BLaER1 treated with 17β-estradiol and CSF1 and Interleukin-3, amounts not matched to agents 10 nM and 100 nM (cell line): ENCODE results near the gene LDB2.
"Not testable (repeated sequence)": the region's sequence is repeated elsewhere in the genome, so short reads cannot be mapped to it uniquely, and the experiment has no call there.

Experiments
- H3K27ac ChIP-seq, 11 experiments: shearing (Covaris generic); formaldehyde crosslinking; 2 replicates each; pipeline ENCODE4 v1.8.1; 2022
- H3K27me3 ChIP-seq, 11 experiments: shearing (Covaris generic); formaldehyde crosslinking; 2 replicates each; pipeline ENCODE4 v1.8.1; 2022
- H3K36me3 ChIP-seq, 11 experiments: shearing (Covaris generic); formaldehyde crosslinking; 2 replicates each; pipeline ENCODE4 v1.8.1; 2022
- H3K4me1 ChIP-seq, 10 experiments: shearing (Covaris generic); formaldehyde crosslinking; 2 replicates each; pipeline ENCODE4 v1.8.1; 2022
- H3K4me2 ChIP-seq, 11 experiments: shearing (Covaris generic); formaldehyde crosslinking; 2 replicates each; pipeline ENCODE4 v1.8.1; 2022
- H3K4me3 ChIP-seq, 10 experiments: shearing (Covaris generic); formaldehyde crosslinking; 2 replicates each; pipeline ENCODE4 v1.8.1; 2022
- H3K9ac ChIP-seq, 11 experiments: shearing (Covaris generic); formaldehyde crosslinking; 2 replicates each; pipeline ENCODE4 v1.8.1; 2022
- H3K9me3 ChIP-seq, 11 experiments: shearing (Covaris generic); formaldehyde crosslinking; replicated peaks in 1 of 11; 2 replicates each; pipeline ENCODE4 v1.8.1; 2022
- H4K20me1 ChIP-seq, 11 experiments: shearing (Covaris generic); formaldehyde crosslinking; 2 replicates each; pipeline ENCODE4 v1.8.1; 2022
- Cebpa-rat ChIP-seq, 11 experiments: shearing (Covaris generic); IDR thresholded peaks; 2 replicates each; pipeline ENCODE4 v1.8.1; 2022

Gene LDB2

GRCh38 chr4:16544869-16545268 lies 353.6 kb downstream of the LDB2 start:
- Histone ChIP-seq H3K4me1 (no peaks in the 10 kb centered on the region), H4K20me1 (no peaks in the 10 kb centered on the region), H3K4me3 (no peak overlapping the region), H3K9me3 (peaks cover 0 to 4% (median 0%) of the 10 kb centered on the region in 11 experiments; a peak in 2 of 22 replicates), H3K4me2 (no peak overlapping the region), H3K9ac (no peak overlapping the region), H3K27ac (no peak overlapping the region), H3K36me3 (no peaks in the 10 kb centered on the region), H3K27me3 (no peaks in the 10 kb centered on the region)
- no peak for TF ChIP-seq Cebpa-rat (IDR thresholded peaks at IDR 0.05)

- Histone ChIP-seq H3K9ac (no peak overlapping the region), H3K27ac (no peak overlapping the region), H3K9me3 (peaks cover 0 to 5% (median 0%) of the 10 kb centered on the region in 11 experiments; a peak in 2 of 22 replicates), H3K27me3 (no peaks in the 10 kb centered on the region), H3K4me1 (no peaks in the 10 kb centered on the region), H3K4me3 (no peak overlapping the region), H4K20me1 (no peaks in the 10 kb centered on the region), H3K4me2 (no peak overlapping the region), H3K36me3 (no peaks in the 10 kb centered on the region)
- TF ChIP-seq Cebpa-rat (IDR thresholded peaks at IDR 0.05) = no peak
These were observed 354.2 kb downstream of the LDB2 start for GRCh38 chr4:16544251-16544721.

DNA sequence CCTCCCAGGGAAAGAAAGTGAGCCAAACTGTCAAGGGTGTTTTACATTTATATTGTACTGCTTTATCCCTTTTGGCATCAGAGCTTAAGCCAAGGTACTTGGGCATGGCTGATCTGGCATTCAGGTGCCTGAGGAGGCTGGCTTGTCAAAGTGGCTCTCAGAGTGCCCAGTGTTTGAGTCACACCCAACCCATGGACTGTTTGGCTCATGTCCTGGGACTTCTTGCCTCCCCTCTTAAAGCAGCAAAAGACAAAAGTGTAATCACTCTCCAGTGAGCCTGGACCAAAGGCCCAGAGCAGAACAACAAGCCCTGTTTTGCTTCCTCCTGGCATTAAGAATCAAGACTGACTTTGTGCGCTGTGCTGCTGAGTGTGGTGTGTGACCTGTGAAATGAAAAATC lies 360.5 kb downstream of the LDB2 start:
- Histone ChIP-seq H3K27ac (no peak overlapping the region), H3K9ac (no peak overlapping the region)

DNA sequence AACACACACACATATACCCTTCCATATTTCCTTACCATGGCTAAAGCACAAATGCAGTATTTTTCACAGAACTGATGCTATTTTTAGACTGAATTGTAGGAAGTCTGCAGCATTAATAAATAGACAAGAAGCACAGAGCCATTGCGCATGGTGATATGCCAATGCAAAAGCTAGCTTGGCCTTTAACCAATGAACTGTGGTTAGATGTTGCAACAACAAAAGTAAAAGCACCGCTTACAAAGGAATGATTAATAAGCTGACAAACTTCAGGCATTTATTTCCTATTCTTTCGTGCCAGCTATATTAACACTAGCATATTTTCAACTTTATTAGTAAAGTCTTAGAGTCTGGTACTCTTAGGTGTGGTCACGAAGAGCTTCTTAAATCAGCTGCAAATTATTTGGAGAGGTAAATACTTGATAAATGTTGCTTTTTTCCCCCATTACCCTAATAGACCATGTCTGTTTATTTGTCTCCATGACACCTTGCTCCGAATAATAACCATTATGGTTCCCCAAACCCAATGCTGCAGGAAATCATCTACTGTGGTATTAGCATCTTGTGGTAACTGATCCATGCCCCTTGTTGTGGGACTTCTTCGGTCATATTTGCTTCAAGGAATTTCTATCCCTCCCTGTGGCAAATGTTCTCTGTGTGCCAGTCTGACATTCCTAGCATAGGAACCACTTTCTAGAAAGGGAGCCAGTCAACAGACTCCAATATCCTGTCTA lies 366.0 kb downstream of the LDB2 start:
- Histone ChIP-seq H3K4me1 (peaks cover 0 to 18% (median 2%) of the 10 kb centered on the region in 10 experiments; a peak in 7 of 20 replicates), H3K9ac (no peak overlapping the region), H3K4me3 (no peak overlapping the region), H3K4me2 (peak overlapping the region in 2 of 11 experiments; percentile 1 to 40; a peak in 3 of 22 replicates), H3K36me3 (no peaks in the 10 kb centered on the region), H3K27me3 (no peaks in the 10 kb centered on the region), H3K9me3 (no peaks in the 10 kb centered on the region), H3K27ac (no peak overlapping the region), H4K20me1 (no peaks in the 10 kb centered on the region)
- TF ChIP-seq Cebpa-rat (IDR thresholded peaks at IDR 0.05) = no peak

More for the DNA sequence above, 360.5 kb downstream of the LDB2 start:
- H3K4me1 ChIP-seq = no peaks in the 10 kb centered on the region
- H3K4me2 ChIP-seq = no peak overlapping the region
- TF ChIP-seq Cebpa-rat (IDR thresholded peaks at IDR 0.05) = no peak
- no peak overlapping the region for H3K4me3 ChIP-seq
- no peaks in the 10 kb centered on the region for H3K36me3 ChIP-seq
- no peaks in the 10 kb centered on the region for H4K20me1 ChIP-seq
- H3K27me3 ChIP-seq = no peaks in the 10 kb centered on the region
- peaks cover 0 to 5% (median 0%) of the 10 kb centered on the region in 11 experiments; a peak in 2 of 22 replicates for H3K9me3 ChIP-seq

- no peaks in the 10 kb centered on the region for H3K9me3 ChIP-seq
- TF ChIP-seq Cebpa-rat (IDR thresholded peaks at IDR 0.05) = no peak
- H3K9ac ChIP-seq = no peak overlapping the region
- no peaks in the 10 kb centered on the region for H4K20me1 ChIP-seq
- no peaks in the 10 kb centered on the region for H3K27me3 ChIP-seq
- H3K36me3 ChIP-seq = no peaks in the 10 kb centered on the region
- H3K27ac ChIP-seq = no peak overlapping the region
- H3K4me3 ChIP-seq = no peak overlapping the region
- H3K4me2 ChIP-seq = 0 out of 22 replicates have a peak overlapping the region, but pooled peaks of 1 of the 11 experiments have one; percentile 8
- H3K4me1 ChIP-seq = peaks cover 0 to 18% (median 2%) of the 10 kb centered on the region in 10 experiments; a peak in 7 of 20 replicates
These were observed 367.5 kb downstream of the LDB2 start for GRCh38 chr4:16530688-16531635.

DNA sequence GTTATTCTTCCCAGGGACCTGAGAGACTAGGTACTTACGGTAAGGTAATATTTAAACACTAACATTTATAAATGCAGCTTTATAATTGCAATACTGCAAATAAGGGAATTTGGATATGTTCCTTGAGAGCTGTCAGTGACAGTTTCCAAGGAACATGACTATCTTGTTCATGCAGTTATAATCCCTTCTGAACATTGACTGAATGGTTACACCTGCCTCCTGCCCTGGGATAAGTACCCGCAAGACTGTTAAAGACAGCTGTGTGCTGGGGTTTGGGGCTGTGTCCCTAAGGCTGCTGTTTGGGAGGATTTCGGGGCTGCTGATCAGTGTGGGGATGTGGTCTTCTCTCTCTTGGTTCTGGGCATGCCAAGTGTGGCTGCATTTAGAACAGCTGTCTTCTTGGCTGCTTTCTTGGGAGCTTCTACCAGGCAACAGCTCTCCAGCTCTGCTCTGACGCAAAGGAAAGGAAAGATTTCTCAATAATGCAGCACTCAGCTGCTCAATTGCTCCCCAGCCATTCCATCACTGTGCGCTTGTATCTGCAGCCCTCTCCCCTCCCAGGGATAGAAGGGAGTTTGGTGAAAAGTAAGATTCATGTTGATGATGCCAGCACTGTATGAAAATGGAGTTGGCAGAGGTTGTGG lies 373.4 kb downstream of the LDB2 start:
- no peak overlapping the region for H3K27ac ChIP-seq
- H3K36me3 ChIP-seq = no peaks in the 10 kb centered on the region
- no peaks in the 10 kb centered on the region for H4K20me1 ChIP-seq
- TF ChIP-seq Cebpa-rat (IDR thresholded peaks at IDR 0.05) = no peak
- H3K9ac ChIP-seq = no peak overlapping the region
- no peaks in the 10 kb centered on the region for H3K27me3 ChIP-seq
- no peaks in the 10 kb centered on the region for H3K4me1 ChIP-seq
- no peak overlapping the region for H3K4me2 ChIP-seq
- H3K4me3 ChIP-seq = no peak overlapping the region
- no peaks in the 10 kb centered on the region for H3K9me3 ChIP-seq

DNA sequence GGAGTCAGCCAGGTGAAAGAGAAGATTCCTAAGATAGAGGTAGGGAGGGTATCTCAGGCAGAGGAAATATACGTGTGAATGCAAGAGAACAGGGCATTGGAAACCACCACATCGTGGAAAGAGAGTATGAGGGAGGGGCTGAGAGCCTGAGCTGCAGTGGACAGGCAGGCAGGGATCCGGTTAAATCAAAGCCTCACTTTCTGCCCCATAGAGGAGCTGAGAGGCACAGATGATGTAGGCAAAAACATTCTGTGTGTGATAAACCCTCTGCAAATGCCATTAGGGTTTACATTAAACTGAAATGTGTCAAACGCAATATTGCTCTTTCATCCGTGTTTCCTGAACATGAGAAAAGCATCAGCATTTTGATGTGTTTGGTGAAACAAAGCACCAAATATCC lies 374.0 kb downstream of the LDB2 start:
- no peaks in the 10 kb centered on the region for H3K9me3 ChIP-seq
- H3K4me1 ChIP-seq = no peaks in the 10 kb centered on the region
- H3K36me3 ChIP-seq = no peaks in the 10 kb centered on the region
- H3K27me3 ChIP-seq = no peaks in the 10 kb centered on the region
- H3K4me2 ChIP-seq = no peak overlapping the region
- H3K9ac ChIP-seq = no peak overlapping the region
- TF ChIP-seq Cebpa-rat (IDR thresholded peaks at IDR 0.05) = no peak
- H3K4me3 ChIP-seq = no peak overlapping the region
- no peak overlapping the region for H3K27ac ChIP-seq
- H4K20me1 ChIP-seq = no peaks in the 10 kb centered on the region

DNA sequence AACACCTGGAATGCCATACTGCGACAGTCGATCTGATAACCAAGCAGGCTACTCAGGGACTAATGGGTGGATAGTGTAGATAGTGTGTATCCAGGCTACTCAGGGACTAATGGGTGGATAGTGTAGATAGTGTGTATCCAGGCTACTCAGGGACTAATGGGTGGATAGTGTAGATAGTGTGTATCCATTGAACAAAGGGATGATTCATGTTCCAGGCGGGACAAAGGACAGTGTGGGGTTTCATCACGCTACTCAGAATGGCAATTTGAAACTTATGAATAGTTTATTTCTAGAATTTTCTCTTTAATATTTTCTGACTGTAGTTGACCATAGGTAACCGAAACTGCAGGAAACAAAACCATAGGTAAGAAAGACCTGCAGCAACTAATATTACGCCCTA lies 374.9 kb downstream of the LDB2 start:
- not testable (repeated sequence) for H3K9ac ChIP-seq, H3K27me3 ChIP-seq, H4K20me1 ChIP-seq, H3K27ac ChIP-seq, H3K36me3 ChIP-seq, H3K4me1 ChIP-seq, H3K4me2 ChIP-seq, H3K9me3 ChIP-seq, H3K4me3 ChIP-seq
